Measurements from ENCODE around the gene ANO1.

Gene ANO1

GRCh38 chr11:70220136-70220535, 142.0 kb downstream of the ANO1 start:
- H3K4me3 ChIP-seq (ENCODE audit: low read depth, low read length), result no peak overlapping the region
- no peaks in the 10 kb centered on the region for H3K36me3 ChIP-seq (ENCODE audit: control insufficient read depth, insufficient read depth, low read length)
- no peak overlapping the region for H3K27ac ChIP-seq
- no peaks in the 10 kb centered on the region for H3K9me3 ChIP-seq (ENCODE audit: control insufficient read depth, low read length)
- H3K9ac ChIP-seq, result no peak overlapping the region
- no peak for TF ChIP-seq CTCF (IDR thresholded peaks at IDR 0.05)
- H3K4me1 ChIP-seq, result no peaks in the 10 kb centered on the region
- H3K79me2 ChIP-seq, result no peaks in the 10 kb centered on the region
- no peak overlapping the region for H2AFZ ChIP-seq
- no peak overlapping the region for H3K4me2 ChIP-seq (ENCODE audit: low read length)
- no peaks in the 10 kb centered on the region for H3K27me3 ChIP-seq (ENCODE audit: control insufficient read depth, insufficient read depth, low read length)

GRCh38 chr11:70220920-70221319, 142.8 kb downstream of the ANO1 start:
- Histone ChIP-seq H3K9ac (no peak overlapping the region), H3K27ac (no peak overlapping the region), H3K27me3 (ENCODE audit: control insufficient read depth, insufficient read depth, low read length) (no peaks in the 10 kb centered on the region), H3K4me2 (ENCODE audit: low read length) (no peak overlapping the region), H3K4me1 (no peaks in the 10 kb centered on the region), H2AFZ (no peak overlapping the region), H3K9me3 (ENCODE audit: control insufficient read depth, low read length) (no peaks in the 10 kb centered on the region), H3K79me2 (no peaks in the 10 kb centered on the region), H3K4me3 (ENCODE audit: low read depth, low read length) (no peak overlapping the region), H3K36me3 (ENCODE audit: control insufficient read depth, insufficient read depth, low read length) (no peaks in the 10 kb centered on the region)
- TF ChIP-seq CTCF (IDR thresholded peaks at IDR 0.05), result no peak

- Histone ChIP-seq H3K27me3 (ENCODE audit: control insufficient read depth, insufficient read depth, low read length) (no peaks in the 10 kb centered on the region), H3K9me3 (ENCODE audit: control insufficient read depth, low read length) (no peaks in the 10 kb centered on the region)
- no peak for TF ChIP-seq CTCF (IDR thresholded peaks at IDR 0.05)
Measured at GRCh38 chr11:70225681-70226177, 147.6 kb downstream of the ANO1 start.

GRCh38 chr11:70226183-70226582, 148.1 kb downstream of the ANO1 start:
- no peak overlapping the region for H3K27ac ChIP-seq
- no peaks in the 10 kb centered on the region for H3K36me3 ChIP-seq (ENCODE audit: control insufficient read depth, insufficient read depth, low read length)
- H3K27me3 ChIP-seq (ENCODE audit: control insufficient read depth, insufficient read depth, low read length), result no peaks in the 10 kb centered on the region
- TF ChIP-seq CTCF (IDR thresholded peaks at IDR 0.05), result no peak
- H3K9ac ChIP-seq, result no peak overlapping the region
- H3K79me2 ChIP-seq, result no peaks in the 10 kb centered on the region
- H2AFZ ChIP-seq, result no peak overlapping the region
- no peak overlapping the region for H3K4me3 ChIP-seq (ENCODE audit: low read depth, low read length)
- no peak overlapping the region for H3K4me2 ChIP-seq (ENCODE audit: low read length)
- no peaks in the 10 kb centered on the region for H3K9me3 ChIP-seq (ENCODE audit: control insufficient read depth, low read length)
- H3K4me1 ChIP-seq, result no peaks in the 10 kb centered on the region

More at GRCh38 chr11:70225681-70226177, 147.6 kb downstream of the ANO1 start:
- Histone ChIP-seq H3K4me2 (ENCODE audit: low read length) (no peak overlapping the region), H3K79me2 (no peaks in the 10 kb centered on the region), H3K27ac (no peak overlapping the region), H3K4me1 (no peaks in the 10 kb centered on the region), H3K4me3 (ENCODE audit: low read depth, low read length) (no peak overlapping the region), H2AFZ (no peak overlapping the region), H3K9ac (no peak overlapping the region), H3K36me3 (ENCODE audit: control insufficient read depth, insufficient read depth, low read length) (no peaks in the 10 kb centered on the region)

- Histone ChIP-seq H3K27me3 (ENCODE audit: control insufficient read depth, insufficient read depth, low read length) (no peaks in the 10 kb centered on the region), H3K4me2 (ENCODE audit: low read length) (no peak overlapping the region), H3K9me3 (ENCODE audit: control insufficient read depth, low read length) (no peaks in the 10 kb centered on the region), H3K4me3 (ENCODE audit: low read depth, low read length) (no peak overlapping the region), H3K27ac (no peak overlapping the region), H3K36me3 (ENCODE audit: control insufficient read depth, insufficient read depth, low read length) (no peaks in the 10 kb centered on the region), H2AFZ (no peak overlapping the region), H3K4me1 (no peaks in the 10 kb centered on the region), H3K79me2 (no peaks in the 10 kb centered on the region), H3K9ac (no peak overlapping the region)
- TF ChIP-seq CTCF (IDR thresholded peaks at IDR 0.05), result no peak
Measured at GRCh38 chr11:70226967-70227366, 148.8 kb downstream of the ANO1 start.

All from parathyroid adenoma (tissue), 2 donors.